HL-60 (cell line): ENCODE results near the gene CABCOCO1.

Experiments
- DNase-seq, 2 experiments: peaks; one replicate each; pipeline ENCODE4 v3.0.0-alpha.2; 2010 to 2020; ENCODE audit warnings: low read depth in 1 of 2, low spot score in 1 of 2
- H3K27ac ChIP-seq: fragments of 250-450 bp; sonication (Bioruptor Pico); replicated peaks from 2 replicates; pipeline ENCODE4 v1.5.1; 2020; ENCODE audit warnings: mild to moderate bottlenecking, moderate library complexity
- H3K27me3 ChIP-seq: fragments of 250-450 bp; sonication (Bioruptor Pico); 2 replicates; pipeline ENCODE4 v1.5.1; 2021; ENCODE audit warnings: mild to moderate bottlenecking, moderate library complexity; ENCODE audit not compliant: insufficient read depth, poor library complexity, severe bottlenecking
- H3K4me3 ChIP-seq: replicated peaks from 2 replicates; pipeline ENCODE4 v1.5.1; 2011; ENCODE audit warnings: mild to moderate bottlenecking, control low read depth, low read length; ENCODE audit not compliant: insufficient read depth
- GABPA ChIP-seq: IDR thresholded peaks from 2 replicates; pipeline ENCODE4 v1.6.1; 2012; ENCODE audit warnings: low read depth
- POLR2AphosphoS5 ChIP-seq: IDR thresholded peaks from 2 replicates; pipeline ENCODE4 v1.6.1; 2012; ENCODE audit warnings: low read depth
- SPI1 ChIP-seq: IDR thresholded peaks from 2 replicates; pipeline ENCODE4 v1.6.1; 2012; ENCODE audit warnings: low read depth, mild to moderate bottlenecking, borderline replicate concordance
- TF ChIP-seq, protein P1 (sequence below): IDR thresholded peaks from one replicate; pipeline ENCODE4 v1.5.1; 2011; ENCODE audit warnings: low read length, control low read depth, inconsistent platforms; ENCODE audit not compliant: insufficient read depth
- TF ChIP-seq, protein P2 (sequence below): IDR thresholded peaks from 2 replicates; pipeline ENCODE4 v1.6.1; 2012; ENCODE audit warnings: low read depth; ENCODE audit not compliant: insufficient replicate concordance

The CABCOCO1 gene

DNA sequence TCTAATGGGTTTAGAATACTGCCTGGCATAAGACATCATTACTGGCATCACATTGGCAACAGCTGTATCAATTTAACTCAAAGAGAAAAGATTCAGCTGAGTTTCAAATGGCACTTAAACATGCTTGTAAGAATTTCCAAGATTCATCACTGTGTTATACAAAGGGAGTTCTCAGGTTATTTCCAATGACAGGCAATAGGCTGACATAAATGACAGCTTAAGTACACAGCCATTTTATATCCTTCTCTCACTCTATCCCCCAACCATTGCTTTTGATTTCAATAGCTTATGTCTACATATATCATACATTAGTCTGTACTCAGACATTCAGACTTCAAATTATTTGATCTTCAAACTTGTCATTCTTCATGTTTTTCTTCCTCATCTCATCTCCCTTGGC, 45.5 kb upstream of the CABCOCO1 start:
- no peak for DNase-seq
- no peak overlapping the region for H3K27ac ChIP-seq
- no peaks in the 10 kb centered on the region for H3K27me3 ChIP-seq
- no peak overlapping the region for H3K4me3 ChIP-seq
- TF ChIP-seq, protein P1, sequence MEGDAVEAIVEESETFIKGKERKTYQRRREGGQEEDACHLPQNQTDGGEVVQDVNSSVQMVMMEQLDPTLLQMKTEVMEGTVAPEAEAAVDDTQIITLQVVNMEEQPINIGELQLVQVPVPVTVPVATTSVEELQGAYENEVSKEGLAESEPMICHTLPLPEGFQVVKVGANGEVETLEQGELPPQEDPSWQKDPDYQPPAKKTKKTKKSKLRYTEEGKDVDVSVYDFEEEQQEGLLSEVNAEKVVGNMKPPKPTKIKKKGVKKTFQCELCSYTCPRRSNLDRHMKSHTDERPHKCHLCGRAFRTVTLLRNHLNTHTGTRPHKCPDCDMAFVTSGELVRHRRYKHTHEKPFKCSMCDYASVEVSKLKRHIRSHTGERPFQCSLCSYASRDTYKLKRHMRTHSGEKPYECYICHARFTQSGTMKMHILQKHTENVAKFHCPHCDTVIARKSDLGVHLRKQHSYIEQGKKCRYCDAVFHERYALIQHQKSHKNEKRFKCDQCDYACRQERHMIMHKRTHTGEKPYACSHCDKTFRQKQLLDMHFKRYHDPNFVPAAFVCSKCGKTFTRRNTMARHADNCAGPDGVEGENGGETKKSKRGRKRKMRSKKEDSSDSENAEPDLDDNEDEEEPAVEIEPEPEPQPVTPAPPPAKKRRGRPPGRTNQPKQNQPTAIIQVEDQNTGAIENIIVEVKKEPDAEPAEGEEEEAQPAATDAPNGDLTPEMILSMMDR, result no peak
- TF ChIP-seq GABPA (no peak), SPI1 (no peak), POLR2AphosphoS5 (no peak)
- TF ChIP-seq, protein P2, sequence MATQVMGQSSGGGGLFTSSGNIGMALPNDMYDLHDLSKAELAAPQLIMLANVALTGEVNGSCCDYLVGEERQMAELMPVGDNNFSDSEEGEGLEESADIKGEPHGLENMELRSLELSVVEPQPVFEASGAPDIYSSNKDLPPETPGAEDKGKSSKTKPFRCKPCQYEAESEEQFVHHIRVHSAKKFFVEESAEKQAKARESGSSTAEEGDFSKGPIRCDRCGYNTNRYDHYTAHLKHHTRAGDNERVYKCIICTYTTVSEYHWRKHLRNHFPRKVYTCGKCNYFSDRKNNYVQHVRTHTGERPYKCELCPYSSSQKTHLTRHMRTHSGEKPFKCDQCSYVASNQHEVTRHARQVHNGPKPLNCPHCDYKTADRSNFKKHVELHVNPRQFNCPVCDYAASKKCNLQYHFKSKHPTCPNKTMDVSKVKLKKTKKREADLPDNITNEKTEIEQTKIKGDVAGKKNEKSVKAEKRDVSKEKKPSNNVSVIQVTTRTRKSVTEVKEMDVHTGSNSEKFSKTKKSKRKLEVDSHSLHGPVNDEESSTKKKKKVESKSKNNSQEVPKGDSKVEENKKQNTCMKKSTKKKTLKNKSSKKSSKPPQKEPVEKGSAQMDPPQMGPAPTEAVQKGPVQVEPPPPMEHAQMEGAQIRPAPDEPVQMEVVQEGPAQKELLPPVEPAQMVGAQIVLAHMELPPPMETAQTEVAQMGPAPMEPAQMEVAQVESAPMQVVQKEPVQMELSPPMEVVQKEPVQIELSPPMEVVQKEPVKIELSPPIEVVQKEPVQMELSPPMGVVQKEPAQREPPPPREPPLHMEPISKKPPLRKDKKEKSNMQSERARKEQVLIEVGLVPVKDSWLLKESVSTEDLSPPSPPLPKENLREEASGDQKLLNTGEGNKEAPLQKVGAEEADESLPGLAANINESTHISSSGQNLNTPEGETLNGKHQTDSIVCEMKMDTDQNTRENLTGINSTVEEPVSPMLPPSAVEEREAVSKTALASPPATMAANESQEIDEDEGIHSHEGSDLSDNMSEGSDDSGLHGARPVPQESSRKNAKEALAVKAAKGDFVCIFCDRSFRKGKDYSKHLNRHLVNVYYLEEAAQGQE, result no peak

DNA sequence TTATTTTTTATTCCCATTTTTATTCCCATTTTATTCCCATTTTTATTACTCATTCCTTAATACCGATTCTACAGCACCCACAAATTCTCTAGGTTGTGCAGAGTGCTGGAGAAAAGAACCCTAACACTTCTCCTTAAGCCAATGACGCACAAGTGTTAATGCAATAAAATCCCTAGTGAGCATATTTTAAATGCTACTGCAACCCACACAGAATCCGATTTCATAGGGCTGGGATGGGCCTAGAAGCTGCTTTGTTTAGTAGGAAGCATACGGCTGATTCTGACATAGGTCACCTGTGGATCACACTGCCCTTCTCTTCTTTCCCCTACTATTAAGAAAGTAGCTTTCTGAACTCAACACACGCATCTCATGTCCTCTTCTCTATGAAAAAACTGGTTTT, 45.1 kb upstream of the CABCOCO1 start:
- Histone ChIP-seq H3K27ac (no peak overlapping the region), H3K27me3 (no peaks in the 10 kb centered on the region), H3K4me3 (no peak overlapping the region)
- no peak for DNase-seq
- TF ChIP-seq GABPA (no peak), SPI1 (no peak), POLR2AphosphoS5 (no peak)
- TF ChIP-seq, protein P1, result no peak
- TF ChIP-seq, protein P2, result no peak

DNA sequence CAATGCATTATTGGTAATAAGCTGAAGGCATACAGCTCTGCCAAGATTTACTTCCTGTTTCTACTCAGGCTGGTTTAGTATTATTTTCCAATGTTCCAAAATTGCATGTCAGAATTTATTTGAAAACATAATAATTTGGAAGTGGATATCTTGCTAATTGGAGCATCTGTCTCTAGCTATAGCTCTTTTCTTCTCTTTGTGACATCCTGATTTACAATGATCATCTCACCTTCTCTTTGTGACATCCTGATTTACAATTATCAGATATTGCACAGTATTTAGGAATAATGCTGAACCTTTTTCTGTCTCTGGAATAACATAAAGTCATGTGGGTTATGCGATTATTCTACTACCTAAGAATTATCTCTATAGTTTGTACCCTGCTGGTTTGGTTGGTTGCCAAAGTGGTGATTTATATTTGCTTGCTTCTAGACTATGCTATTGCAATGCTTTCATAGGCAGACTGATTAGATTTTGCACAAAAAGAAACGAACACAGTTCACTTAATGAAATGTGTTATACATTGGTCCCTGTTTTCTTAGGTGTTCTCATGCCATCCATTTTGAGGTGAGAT, 44.3 kb upstream of the CABCOCO1 start:
- Histone ChIP-seq H3K27me3 (no peaks in the 10 kb centered on the region), H3K27ac (no peak overlapping the region), H3K4me3 (no peak overlapping the region)
- no peak for DNase-seq
- TF ChIP-seq, protein P2, result no peak
- TF ChIP-seq GABPA (no peak), SPI1 (no peak), POLR2AphosphoS5 (no peak)
- TF ChIP-seq, protein P1, result no peak
